Measurements from ENCODE around the gene ZC3H18.

ZC3H18 gene

GRCh38 chr16:88569985-88570690, at the start of gene ZC3H18:
Gene ZC3H18 (plus strand): TSS chr16:88570403. CDS start chr16:88577124, 6,721 bp downstream.
- DNase-seq (ENCODE audit: low read depth in 3 of 3): peak; percentile 97

- DNase-seq (ENCODE audit: low read depth in 3 of 3): no peak
Measured at GRCh38 chr16:88521674-88522073, 48.5 kb upstream of the ZC3H18 start.

DNA sequence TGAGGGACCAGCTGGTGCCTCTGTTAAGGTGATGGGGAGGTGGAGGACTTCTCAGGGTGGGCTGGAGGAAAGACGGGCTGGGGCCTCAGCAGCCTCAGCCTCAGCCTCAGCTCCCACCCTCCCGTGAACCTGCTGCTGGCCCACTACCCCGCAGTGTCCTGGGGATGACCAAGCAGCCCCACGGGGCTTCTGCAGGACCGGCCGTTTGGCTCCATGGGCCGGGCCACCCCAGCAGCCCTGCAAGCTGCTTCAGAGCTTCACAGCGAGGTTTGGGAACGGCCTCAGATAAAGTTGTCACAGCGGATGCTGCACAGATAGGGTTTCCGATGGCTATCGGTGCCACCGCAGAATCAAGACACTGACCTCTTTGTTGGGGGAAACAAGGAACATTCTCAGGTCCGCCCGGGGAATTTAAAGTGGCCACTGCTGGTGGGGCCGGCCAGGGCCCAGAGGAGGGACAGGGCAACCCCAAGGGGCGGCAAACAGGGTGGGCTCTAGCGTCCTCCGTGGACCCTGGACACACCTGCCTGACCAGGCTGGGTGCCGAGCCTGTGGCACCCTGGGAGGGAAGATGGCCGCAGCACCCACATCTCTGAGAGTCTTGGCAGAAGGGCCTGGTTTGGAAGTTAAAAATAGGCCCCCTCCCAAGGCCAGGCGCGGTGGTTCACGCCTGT, 47.8 kb upstream of the ZC3H18 start:
- no peak for DNase-seq (ENCODE audit: low read depth in 3 of 3)

GRCh38 chr16:88523309-88524161, 46.7 kb upstream of the ZC3H18 start:
- no peak for DNase-seq (ENCODE audit: low read depth in 3 of 3)

DNA sequence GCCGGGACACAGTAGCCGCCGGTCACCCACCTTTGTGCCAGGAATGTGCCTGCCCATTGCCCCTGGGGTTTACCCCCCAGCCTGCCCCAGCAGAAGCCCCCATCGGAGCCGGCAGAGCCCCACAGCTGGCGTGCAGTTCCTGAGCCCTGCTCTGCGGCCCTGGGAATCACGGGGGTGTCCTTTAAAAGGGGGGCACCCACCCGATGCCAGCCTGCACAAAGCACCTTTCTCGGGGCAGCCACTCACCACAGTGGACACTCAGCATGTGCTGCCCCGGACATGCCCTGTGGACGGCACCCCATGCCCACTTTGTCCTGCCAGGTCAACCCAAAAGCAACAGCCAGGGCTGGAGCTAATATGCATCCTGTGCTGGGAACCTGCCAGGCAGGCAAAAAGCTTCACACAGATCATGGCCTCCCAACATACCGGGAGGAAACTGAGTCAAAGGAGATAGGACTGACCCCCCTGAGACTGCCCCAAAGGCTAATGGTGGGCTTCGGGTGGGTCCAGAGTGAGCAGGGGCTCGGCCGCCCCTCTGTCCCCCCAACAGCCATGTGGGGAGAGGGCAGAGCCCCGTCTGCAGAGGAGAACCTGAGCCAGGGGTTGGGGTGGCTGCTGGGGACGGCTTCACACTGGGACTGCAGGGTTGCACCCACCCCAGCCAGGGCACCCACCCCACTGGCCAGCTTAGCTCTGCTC, 45.8 kb upstream of the ZC3H18 start:
- no peak for DNase-seq (ENCODE audit: low read depth in 3 of 3)

GRCh38 chr16:88524973-88525662, 45.1 kb upstream of the ZC3H18 start:
- no peak for DNase-seq (ENCODE audit: low read depth in 3 of 3)

GRCh38 chr16:88525663-88525990, 44.6 kb upstream of the ZC3H18 start:
- no peak for DNase-seq (ENCODE audit: low read depth in 3 of 3)

GRCh38 chr16:88526008-88526905, 43.9 kb upstream of the ZC3H18 start:
- DNase-seq (ENCODE audit: low read depth in 3 of 3): no peak

GRCh38 chr16:88526906-88527185, 43.4 kb upstream of the ZC3H18 start:
- no peak for DNase-seq (ENCODE audit: low read depth in 3 of 3)

DNA sequence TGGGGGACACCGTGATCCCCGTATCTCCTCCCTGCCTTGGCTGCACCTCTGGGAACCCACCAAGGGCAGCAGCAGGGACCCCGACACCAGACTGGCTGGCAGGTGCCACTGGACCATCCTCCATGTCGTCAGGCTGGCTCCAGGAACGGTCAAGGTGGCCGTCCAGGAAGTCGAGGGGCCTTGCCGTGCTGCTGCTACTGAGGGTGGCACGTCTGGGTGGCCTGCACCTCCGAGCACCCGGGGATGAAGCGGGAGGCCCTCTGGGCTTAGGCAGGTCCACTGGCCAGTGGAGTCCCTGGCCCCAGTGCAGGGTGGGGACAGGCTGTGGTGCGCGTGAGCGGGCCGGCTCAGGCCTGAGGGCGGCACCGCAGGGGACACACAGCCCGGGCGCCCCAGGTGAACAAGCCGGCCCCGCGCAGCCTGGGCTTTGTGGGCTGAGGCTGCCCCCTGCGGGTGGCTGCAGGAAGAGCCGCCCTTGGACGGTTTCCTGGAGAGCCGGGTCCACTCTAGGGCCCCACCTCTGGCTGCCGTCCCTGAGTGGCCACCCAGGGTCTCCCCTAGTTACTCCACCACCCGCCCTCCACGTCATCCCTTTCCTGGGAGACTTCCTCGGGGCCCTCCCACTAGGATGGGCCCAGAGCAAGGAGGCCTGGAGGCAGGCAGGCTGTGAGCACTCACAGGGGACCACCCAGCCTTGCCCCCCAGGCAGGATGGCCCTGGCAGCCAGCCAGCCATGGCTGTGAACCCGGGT, 42.8 kb upstream of the ZC3H18 start:
- DNase-seq (ENCODE audit: low read depth in 3 of 3): peak; percentile 31 to 50 (median 45)

GRCh38 chr16:88527937-88528743, 42.1 kb upstream of the ZC3H18 start:
- no peak for DNase-seq (ENCODE audit: low read depth in 3 of 3)

GRCh38 chr16:88528902-88529318, 41.3 kb upstream of the ZC3H18 start:
- no peak for DNase-seq (ENCODE audit: low read depth in 3 of 3)

GRCh38 chr16:88529596-88529995, 40.6 kb upstream of the ZC3H18 start:
- DNase-seq (ENCODE audit: low read depth in 3 of 3): no peak

- no peak for DNase-seq (ENCODE audit: low read depth in 3 of 3)
Measured at GRCh38 chr16:88530051-88530857, 39.9 kb upstream of the ZC3H18 start.

DNA sequence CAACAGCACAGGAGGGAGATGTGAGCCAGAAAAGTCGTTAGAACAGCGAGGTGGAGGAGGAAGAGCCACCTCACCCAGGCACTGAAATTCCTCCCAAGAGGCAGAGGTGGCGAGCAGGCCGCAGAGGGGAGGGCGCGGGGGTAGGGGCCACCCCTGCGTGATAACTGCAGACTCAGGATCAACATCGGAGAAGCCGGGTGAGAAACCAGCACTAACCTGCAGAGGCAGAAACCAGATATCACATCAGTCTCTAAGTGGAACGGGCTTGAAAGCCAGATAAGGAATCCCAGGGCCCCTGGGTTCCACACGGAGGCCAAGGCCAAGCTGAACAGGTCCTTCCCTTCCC, 39.4 kb upstream of the ZC3H18 start:
- no peak for DNase-seq (ENCODE audit: low read depth in 3 of 3)

- DNase-seq (ENCODE audit: low read depth in 3 of 3): no peak
Measured at GRCh38 chr16:88531346-88531745, 38.9 kb upstream of the ZC3H18 start.

DNA sequence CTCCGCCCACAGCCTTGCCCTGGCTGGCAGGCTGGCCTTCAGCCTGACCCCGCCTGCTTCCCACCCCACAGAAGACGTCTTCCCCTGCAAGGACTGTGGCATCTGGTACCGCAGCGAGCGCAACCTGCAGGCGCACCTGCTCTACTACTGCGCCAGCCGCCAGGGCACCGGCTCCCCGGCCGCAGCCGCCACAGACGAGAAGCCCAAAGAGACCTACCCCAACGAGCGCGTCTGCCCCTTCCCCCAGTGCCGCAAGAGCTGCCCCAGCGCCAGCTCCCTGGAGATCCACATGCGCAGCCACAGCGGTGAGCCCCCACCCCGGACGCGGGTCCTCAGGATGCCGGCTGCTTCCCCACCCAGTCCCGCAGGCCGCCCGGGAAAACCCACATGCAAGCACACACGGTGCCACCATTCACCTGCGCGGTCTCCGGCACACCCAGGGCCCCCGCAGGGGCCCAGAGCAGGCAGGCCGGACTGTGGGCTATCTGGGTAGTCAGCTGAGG, 38.2 kb upstream of the ZC3H18 start:
- DNase-seq (ENCODE audit: low read depth in 3 of 3): no peak
